SK-N-SH treated with all-trans-retinoic acid at 6 μM for 48 hours (cell line): Measurements from ENCODE around the gene SEMA4D.
"Not testable (repeated sequence)": the region's sequence is repeated elsewhere in the genome, so short reads cannot be mapped to it uniquely, and the experiment has no call there.

Source experiments
- ATAC-seq: fragments of 200-7000 bp; cut with Tn5 transposase; 3 replicates; pipeline ENCODE4 v1.9.1; 2020; ENCODE audit warnings: mild to moderate bottlenecking, moderate library complexity
- ARNTL ChIP-seq: fragments of 450-650 bp; formaldehyde crosslinking; IDR thresholded peaks from 2 replicates; pipeline ENCODE4 v1.5.0; 2020; ENCODE audit warnings: low read depth, mild to moderate bottlenecking, moderate library complexity, borderline replicate concordance
- BACH2 ChIP-seq: fragments of 250-450 bp; sonication (Bioruptor Pico); IDR thresholded peaks from 2 replicates; pipeline ENCODE4 v1.9.0; 2021; ENCODE audit warnings: mild to moderate bottlenecking, borderline replicate concordance
- CSDC2 ChIP-seq: fragments of 250-450 bp; sonication (Bioruptor Pico); IDR thresholded peaks from 2 replicates; pipeline ENCODE4 v1.5.0; 2020; ENCODE audit warnings: mild to moderate bottlenecking, moderate library complexity
- ESRRG ChIP-seq: fragments of 250-450 bp; sonication (Bioruptor Pico); IDR thresholded peaks from 2 replicates; pipeline ENCODE4 v1.6.1; 2021; ENCODE audit warnings: mild to moderate bottlenecking
- GLIS3 ChIP-seq: fragments of 250-450 bp; sonication (Bioruptor Pico); IDR thresholded peaks from 2 replicates; pipeline ENCODE4 v1.5.0; 2020; ENCODE audit warnings: mild to moderate bottlenecking, moderate library complexity
- ISL1 ChIP-seq: fragments of 250-450 bp; sonication (Bioruptor Pico); IDR thresholded peaks from 2 replicates; pipeline ENCODE4 v2.1.2; 2022; ENCODE audit warnings: mild to moderate bottlenecking, moderate library complexity
- OSR1 ChIP-seq: fragments of 250-450 bp; sonication (Bioruptor Pico); IDR thresholded peaks from 2 replicates; pipeline ENCODE4 v1.8.0; 2022; ENCODE audit warnings: moderate library complexity, mild to moderate bottlenecking, inconsistent platforms
- TCF4 ChIP-seq: fragments of 250-450 bp; sonication (Bioruptor Pico); IDR thresholded peaks from 2 replicates; pipeline ENCODE4 v1.8.0; 2021; ENCODE audit warnings: mild to moderate bottlenecking, moderate library complexity, borderline replicate concordance
- TOX ChIP-seq: fragments of 250-450 bp; sonication (Bioruptor Pico); IDR thresholded peaks from 2 replicates; pipeline ENCODE4 v1.8.0; 2021; ENCODE audit warnings: mild to moderate bottlenecking, moderate library complexity, borderline replicate concordance
- ZC3H10 ChIP-seq: fragments of 250-450 bp; sonication (Bioruptor Pico); IDR thresholded peaks from 2 replicates; pipeline ENCODE4 v1.5.1; 2021; ENCODE audit warnings: mild to moderate bottlenecking, moderate library complexity
- ZFP3 ChIP-seq: fragments of 250-450 bp; sonication (Bioruptor Pico); IDR thresholded peaks from 2 replicates; pipeline ENCODE4 v1.5.0; 2020; ENCODE audit warnings: mild to moderate bottlenecking, moderate library complexity
- ZNF70 ChIP-seq: fragments of 450-650 bp; formaldehyde crosslinking; IDR thresholded peaks from 2 replicates; pipeline ENCODE4 v1.5.0; 2020; ENCODE audit warnings: mild to moderate bottlenecking, moderate library complexity
- ZNF8 ChIP-seq: fragments of 450-650 bp; formaldehyde crosslinking; IDR thresholded peaks from 2 replicates; pipeline ENCODE4 v1.5.0; 2020; ENCODE audit warnings: mild to moderate bottlenecking, moderate library complexity
- TF ChIP-seq, protein P1 (sequence below): fragments of 250-450 bp; sonication (Bioruptor Pico); IDR thresholded peaks from 2 replicates; pipeline ENCODE4 v1.5.0; 2020; ENCODE audit warnings: mild to moderate bottlenecking, moderate library complexity
- TF ChIP-seq, protein P2 (sequence below): fragments of 250-450 bp; sonication (Bioruptor Pico); IDR thresholded peaks from 2 replicates; pipeline ENCODE4 v1.5.1; 2021; ENCODE audit warnings: mild to moderate bottlenecking, moderate library complexity
- TF ChIP-seq, protein P3 (sequence below): fragments of 250-450 bp; sonication (Bioruptor Pico); IDR thresholded peaks from 2 replicates; pipeline ENCODE4 v1.8.0; 2020; ENCODE audit warnings: mild to moderate bottlenecking, moderate library complexity, borderline replicate concordance
- TF ChIP-seq, protein P4 (sequence below): fragments of 250-450 bp; sonication (Bioruptor Pico); IDR thresholded peaks from 2 replicates; pipeline ENCODE4 v1.8.0; 2021; ENCODE audit warnings: low read depth, mild to moderate bottlenecking, moderate library complexity, borderline replicate concordance
- TF ChIP-seq, protein P5 (sequence below): fragments of 250-450 bp; sonication (Bioruptor Pico); IDR thresholded peaks from 2 replicates; pipeline ENCODE4 v1.5.1; 2020; ENCODE audit warnings: low read depth, mild to moderate bottlenecking, moderate library complexity

The SEMA4D gene

DNA sequence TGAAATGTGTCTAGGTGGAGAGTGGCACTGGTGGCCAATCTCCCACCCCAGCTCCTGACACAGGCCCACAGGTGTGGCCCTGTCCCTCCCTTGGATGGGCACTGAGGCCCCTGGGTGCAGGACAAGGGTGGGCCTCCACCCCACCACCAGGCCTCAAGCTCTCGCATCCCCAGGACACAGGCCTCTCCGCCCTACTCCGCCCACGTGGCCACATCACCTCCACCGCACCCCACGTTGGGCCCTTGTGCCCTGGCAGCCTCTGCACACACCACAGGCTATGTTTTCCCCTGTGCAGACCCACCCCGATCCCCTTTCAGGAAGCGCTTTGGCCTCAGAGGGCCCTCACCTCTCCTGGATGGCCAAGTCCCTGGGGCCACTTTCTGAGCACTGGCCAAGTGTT lies 124.9 kb downstream of the SEMA4D start (continued):
- TF ChIP-seq, protein P1, sequence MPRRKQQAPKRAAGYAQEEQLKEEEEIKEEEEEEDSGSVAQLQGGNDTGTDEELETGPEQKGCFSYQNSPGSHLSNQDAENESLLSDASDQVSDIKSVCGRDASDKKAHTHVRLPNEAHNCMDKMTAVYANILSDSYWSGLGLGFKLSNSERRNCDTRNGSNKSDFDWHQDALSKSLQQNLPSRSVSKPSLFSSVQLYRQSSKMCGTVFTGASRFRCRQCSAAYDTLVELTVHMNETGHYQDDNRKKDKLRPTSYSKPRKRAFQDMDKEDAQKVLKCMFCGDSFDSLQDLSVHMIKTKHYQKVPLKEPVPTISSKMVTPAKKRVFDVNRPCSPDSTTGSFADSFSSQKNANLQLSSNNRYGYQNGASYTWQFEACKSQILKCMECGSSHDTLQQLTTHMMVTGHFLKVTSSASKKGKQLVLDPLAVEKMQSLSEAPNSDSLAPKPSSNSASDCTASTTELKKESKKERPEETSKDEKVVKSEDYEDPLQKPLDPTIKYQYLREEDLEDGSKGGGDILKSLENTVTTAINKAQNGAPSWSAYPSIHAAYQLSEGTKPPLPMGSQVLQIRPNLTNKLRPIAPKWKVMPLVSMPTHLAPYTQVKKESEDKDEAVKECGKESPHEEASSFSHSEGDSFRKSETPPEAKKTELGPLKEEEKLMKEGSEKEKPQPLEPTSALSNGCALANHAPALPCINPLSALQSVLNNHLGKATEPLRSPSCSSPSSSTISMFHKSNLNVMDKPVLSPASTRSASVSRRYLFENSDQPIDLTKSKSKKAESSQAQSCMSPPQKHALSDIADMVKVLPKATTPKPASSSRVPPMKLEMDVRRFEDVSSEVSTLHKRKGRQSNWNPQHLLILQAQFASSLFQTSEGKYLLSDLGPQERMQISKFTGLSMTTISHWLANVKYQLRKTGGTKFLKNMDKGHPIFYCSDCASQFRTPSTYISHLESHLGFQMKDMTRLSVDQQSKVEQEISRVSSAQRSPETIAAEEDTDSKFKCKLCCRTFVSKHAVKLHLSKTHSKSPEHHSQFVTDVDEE (CRISPR knock-in tag): no peak
- TF ChIP-seq ZFP3 (no peak), ESRRG (CRISPR knock-in tag) (no peak), OSR1 (CRISPR knock-in tag) (no peak)

GRCh38 chr9:89372230-89372816 lies 125.6 kb downstream of the SEMA4D start:
- peak; percentile 14; the same call in 2 of the 3 replicates for ATAC-seq
- TF ChIP-seq ESRRG (CRISPR knock-in tag): no peak
- TF ChIP-seq, protein P1 (CRISPR knock-in tag): no peak
- no peak for TF ChIP-seq ZNF8 (CRISPR knock-in tag)
- TF ChIP-seq ZNF70 (CRISPR knock-in tag): no peak
- no peak for TF ChIP-seq BACH2
- TF ChIP-seq, protein P2, sequence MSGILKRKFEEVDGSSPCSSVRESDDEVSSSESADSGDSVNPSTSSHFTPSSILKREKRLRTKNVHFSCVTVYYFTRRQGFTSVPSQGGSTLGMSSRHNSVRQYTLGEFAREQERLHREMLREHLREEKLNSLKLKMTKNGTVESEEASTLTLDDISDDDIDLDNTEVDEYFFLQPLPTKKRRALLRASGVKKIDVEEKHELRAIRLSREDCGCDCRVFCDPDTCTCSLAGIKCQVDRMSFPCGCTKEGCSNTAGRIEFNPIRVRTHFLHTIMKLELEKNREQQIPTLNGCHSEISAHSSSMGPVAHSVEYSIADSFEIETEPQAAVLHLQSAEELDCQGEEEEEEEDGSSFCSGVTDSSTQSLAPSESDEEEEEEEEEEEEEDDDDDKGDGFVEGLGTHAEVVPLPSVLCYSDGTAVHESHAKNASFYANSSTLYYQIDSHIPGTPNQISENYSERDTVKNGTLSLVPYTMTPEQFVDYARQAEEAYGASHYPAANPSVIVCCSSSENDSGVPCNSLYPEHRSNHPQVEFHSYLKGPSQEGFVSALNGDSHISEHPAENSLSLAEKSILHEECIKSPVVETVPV (CRISPR knock-in tag): no peak
- no peak for TF ChIP-seq TOX (CRISPR knock-in tag)
- TF ChIP-seq, protein P3, sequence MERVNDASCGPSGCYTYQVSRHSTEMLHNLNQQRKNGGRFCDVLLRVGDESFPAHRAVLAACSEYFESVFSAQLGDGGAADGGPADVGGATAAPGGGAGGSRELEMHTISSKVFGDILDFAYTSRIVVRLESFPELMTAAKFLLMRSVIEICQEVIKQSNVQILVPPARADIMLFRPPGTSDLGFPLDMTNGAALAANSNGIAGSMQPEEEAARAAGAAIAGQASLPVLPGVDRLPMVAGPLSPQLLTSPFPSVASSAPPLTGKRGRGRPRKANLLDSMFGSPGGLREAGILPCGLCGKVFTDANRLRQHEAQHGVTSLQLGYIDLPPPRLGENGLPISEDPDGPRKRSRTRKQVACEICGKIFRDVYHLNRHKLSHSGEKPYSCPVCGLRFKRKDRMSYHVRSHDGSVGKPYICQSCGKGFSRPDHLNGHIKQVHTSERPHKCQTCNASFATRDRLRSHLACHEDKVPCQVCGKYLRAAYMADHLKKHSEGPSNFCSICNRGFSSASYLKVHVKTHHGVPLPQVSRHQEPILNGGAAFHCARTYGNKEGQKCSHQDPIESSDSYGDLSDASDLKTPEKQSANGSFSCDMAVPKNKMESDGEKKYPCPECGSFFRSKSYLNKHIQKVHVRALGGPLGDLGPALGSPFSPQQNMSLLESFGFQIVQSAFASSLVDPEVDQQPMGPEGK (CRISPR knock-in tag): no peak
- TF ChIP-seq ISL1 (CRISPR knock-in tag): no peak
- no peak for TF ChIP-seq ZC3H10
- TF ChIP-seq TCF4 (CRISPR knock-in tag): no peak
- no peak for TF ChIP-seq GLIS3 (CRISPR knock-in tag)
- no peak for TF ChIP-seq OSR1 (CRISPR knock-in tag)
- no peak for TF ChIP-seq ARNTL (CRISPR knock-in tag)
- TF ChIP-seq, protein P4, sequence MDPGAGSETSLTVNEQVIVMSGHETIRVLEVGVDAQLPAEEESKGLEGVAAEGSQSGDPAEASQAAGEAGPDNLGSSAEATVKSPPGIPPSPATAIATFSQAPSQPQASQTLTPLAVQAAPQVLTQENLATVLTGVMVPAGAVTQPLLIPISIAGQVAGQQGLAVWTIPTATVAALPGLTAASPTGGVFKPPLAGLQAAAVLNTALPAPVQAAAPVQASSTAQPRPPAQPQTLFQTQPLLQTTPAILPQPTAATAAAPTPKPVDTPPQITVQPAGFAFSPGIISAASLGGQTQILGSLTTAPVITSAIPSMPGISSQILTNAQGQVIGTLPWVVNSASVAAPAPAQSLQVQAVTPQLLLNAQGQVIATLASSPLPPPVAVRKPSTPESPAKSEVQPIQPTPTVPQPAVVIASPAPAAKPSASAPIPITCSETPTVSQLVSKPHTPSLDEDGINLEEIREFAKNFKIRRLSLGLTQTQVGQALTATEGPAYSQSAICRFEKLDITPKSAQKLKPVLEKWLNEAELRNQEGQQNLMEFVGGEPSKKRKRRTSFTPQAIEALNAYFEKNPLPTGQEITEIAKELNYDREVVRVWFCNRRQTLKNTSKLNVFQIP (CRISPR knock-in tag): no peak
- TF ChIP-seq, protein P5, sequence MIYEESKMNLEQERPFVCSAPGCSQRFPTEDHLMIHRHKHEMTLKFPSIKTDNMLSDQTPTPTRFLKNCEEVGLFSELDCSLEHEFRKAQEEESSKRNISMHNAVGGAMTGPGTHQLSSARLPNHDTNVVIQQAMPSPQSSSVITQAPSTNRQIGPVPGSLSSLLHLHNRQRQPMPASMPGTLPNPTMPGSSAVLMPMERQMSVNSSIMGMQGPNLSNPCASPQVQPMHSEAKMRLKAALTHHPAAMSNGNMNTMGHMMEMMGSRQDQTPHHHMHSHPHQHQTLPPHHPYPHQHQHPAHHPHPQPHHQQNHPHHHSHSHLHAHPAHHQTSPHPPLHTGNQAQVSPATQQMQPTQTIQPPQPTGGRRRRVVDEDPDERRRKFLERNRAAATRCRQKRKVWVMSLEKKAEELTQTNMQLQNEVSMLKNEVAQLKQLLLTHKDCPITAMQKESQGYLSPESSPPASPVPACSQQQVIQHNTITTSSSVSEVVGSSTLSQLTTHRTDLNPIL (CRISPR knock-in tag): no peak
- TF ChIP-seq CSDC2: no peak

DNA sequence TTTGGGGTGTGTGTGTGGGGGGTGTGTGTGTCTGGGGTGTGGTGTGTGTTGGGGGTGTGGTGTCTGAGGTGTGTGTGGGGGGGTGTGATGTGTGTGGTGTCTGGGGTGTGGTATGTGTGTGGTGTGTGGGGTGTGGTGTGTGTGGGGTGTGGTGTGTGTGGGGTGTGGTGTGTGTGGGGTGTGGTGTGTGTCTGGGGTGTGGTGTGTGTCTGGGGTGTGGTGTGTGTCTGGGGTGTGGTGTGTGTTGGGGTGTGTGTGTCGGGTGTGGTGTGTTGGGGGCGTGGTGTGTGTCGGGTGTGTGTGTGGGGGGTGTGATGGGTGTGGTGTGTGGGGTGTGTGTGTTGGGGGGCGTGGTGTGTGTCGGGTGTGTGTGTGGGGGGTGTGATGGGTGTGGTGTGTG lies 126.1 kb downstream of the SEMA4D start:
- ATAC-seq: not testable (repeated sequence)
